Osteoblast (primary cell): ENCODE data around the gene PPP4R2. TPM values are rescaled to one million over a fixed set of nuclear protein-coding genes. Genes with fewer than 3 reads are reported as not detected.

Source experiments
- DNase-seq: peaks from one replicate; pipeline ENCODE4 v3.0.0; 2011; ENCODE audit warnings: low spot score, mixed read lengths; ENCODE audit not compliant: insufficient read length; ENCODE audit errors: missing footprints
- H2AFZ ChIP-seq: 2 replicates; pipeline ENCODE4 v1.6.0; 2011; ENCODE audit warnings: mild to moderate bottlenecking, low read length
- H3K27ac ChIP-seq: 2 replicates; pipeline ENCODE4 v1.5.1; 2011; ENCODE audit warnings: mild to moderate bottlenecking, low read depth, low read length, moderate library complexity
- H3K27me3 ChIP-seq: 2 replicates; pipeline ENCODE4 v1.6.0; 2012; ENCODE audit warnings: mild to moderate bottlenecking, control low read depth, inconsistent platforms, low read length, moderate library complexity; ENCODE audit not compliant: insufficient read depth
- H3K36me3 ChIP-seq: 2 replicates; pipeline ENCODE4 v1.5.1; 2011; ENCODE audit warnings: mild to moderate bottlenecking, low read length, control low read depth, moderate library complexity; ENCODE audit not compliant: insufficient read depth
- H3K4me1 ChIP-seq: 2 replicates; pipeline ENCODE4 v1.5.1; 2011; ENCODE audit warnings: mild to moderate bottlenecking, low read length, control low read depth, moderate library complexity; ENCODE audit not compliant: insufficient read depth
- H3K4me2 ChIP-seq: 2 replicates; pipeline ENCODE4 v1.6.0; 2011; ENCODE audit warnings: mild to moderate bottlenecking, low read length; ENCODE audit not compliant: insufficient read depth
- H3K4me3 ChIP-seq: fragments of 200-600 bp; sonication (generic); 3 replicates; pipeline ENCODE4 v1.5.1; 2012; ENCODE audit warnings: mild to moderate bottlenecking, low read length, inconsistent platforms; ENCODE audit not compliant: insufficient read depth
- H3K79me2 ChIP-seq: 2 replicates; pipeline ENCODE4 v1.6.0; 2012; ENCODE audit warnings: mild to moderate bottlenecking, low read length, control low read depth, inconsistent platforms; ENCODE audit not compliant: insufficient read depth
- H3K9me3 ChIP-seq: 2 replicates; pipeline ENCODE4 v1.5.1; 2011; ENCODE audit warnings: low read depth, low read length, control low read depth
- H4K20me1 ChIP-seq: 2 replicates; pipeline ENCODE4 v1.6.0; 2012; ENCODE audit warnings: mild to moderate bottlenecking, low read length, control low read depth; ENCODE audit not compliant: insufficient read depth
- total RNA-seq: library from RNA; depleted of rRNA; stranded (reverse); fragments of >200 nt; gene quantifications from 2 replicates; pipeline ENCODE4 v1.2.3, GENCODE V29; 2012
- TF ChIP-seq, protein P1 (sequence below): IDR thresholded peaks from 2 replicates; pipeline ENCODE4 v1.5.1; 2011; ENCODE audit warnings: mild to moderate bottlenecking, low read depth, low read length, moderate library complexity; ENCODE audit errors: extremely low read depth

Gene PPP4R2
- total RNA-seq, 1 donor: 84.3 TPM

DNA sequence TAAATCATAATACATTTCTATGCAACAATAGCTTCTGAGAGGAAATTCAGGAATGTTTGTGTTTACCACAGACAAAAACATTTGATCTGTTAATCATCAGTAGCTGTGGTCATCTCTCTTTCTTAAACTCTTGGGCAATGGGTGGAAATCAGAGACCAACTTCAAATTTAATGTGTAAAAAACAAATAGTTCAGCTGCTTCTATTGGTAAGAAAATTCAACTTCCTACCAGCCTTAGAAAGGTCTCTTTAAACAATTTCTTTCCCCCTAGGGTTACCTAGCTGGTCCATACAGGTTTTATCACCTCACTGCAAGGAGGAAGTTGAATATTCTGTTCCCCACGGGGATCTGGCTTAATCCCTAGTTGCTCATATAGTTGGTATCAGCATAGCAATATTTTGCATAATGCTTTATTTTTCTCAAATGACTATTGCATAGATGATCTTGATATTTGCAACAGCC lies 20.3 kb upstream of the PPP4R2 start:
- peaks cover 1% of the 10 kb centered on the region for H3K36me3 ChIP-seq
- H3K4me1 ChIP-seq: peaks cover 3% of the 10 kb centered on the region
- no peak overlapping the region for H2AFZ ChIP-seq
- H3K4me2 ChIP-seq: no peak overlapping the region
- H3K79me2 ChIP-seq: no peaks in the 10 kb centered on the region
- no peaks in the 10 kb centered on the region for H3K27me3 ChIP-seq
- TF ChIP-seq, protein P1, sequence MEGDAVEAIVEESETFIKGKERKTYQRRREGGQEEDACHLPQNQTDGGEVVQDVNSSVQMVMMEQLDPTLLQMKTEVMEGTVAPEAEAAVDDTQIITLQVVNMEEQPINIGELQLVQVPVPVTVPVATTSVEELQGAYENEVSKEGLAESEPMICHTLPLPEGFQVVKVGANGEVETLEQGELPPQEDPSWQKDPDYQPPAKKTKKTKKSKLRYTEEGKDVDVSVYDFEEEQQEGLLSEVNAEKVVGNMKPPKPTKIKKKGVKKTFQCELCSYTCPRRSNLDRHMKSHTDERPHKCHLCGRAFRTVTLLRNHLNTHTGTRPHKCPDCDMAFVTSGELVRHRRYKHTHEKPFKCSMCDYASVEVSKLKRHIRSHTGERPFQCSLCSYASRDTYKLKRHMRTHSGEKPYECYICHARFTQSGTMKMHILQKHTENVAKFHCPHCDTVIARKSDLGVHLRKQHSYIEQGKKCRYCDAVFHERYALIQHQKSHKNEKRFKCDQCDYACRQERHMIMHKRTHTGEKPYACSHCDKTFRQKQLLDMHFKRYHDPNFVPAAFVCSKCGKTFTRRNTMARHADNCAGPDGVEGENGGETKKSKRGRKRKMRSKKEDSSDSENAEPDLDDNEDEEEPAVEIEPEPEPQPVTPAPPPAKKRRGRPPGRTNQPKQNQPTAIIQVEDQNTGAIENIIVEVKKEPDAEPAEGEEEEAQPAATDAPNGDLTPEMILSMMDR: no peak
- no peaks in the 10 kb centered on the region for H3K9me3 ChIP-seq
- H4K20me1 ChIP-seq: no peaks in the 10 kb centered on the region
- no peak overlapping the region for H3K4me3 ChIP-seq
- DNase-seq: peak; percentile 19
- H3K27ac ChIP-seq: peak overlapping the region; percentile 24

DNA sequence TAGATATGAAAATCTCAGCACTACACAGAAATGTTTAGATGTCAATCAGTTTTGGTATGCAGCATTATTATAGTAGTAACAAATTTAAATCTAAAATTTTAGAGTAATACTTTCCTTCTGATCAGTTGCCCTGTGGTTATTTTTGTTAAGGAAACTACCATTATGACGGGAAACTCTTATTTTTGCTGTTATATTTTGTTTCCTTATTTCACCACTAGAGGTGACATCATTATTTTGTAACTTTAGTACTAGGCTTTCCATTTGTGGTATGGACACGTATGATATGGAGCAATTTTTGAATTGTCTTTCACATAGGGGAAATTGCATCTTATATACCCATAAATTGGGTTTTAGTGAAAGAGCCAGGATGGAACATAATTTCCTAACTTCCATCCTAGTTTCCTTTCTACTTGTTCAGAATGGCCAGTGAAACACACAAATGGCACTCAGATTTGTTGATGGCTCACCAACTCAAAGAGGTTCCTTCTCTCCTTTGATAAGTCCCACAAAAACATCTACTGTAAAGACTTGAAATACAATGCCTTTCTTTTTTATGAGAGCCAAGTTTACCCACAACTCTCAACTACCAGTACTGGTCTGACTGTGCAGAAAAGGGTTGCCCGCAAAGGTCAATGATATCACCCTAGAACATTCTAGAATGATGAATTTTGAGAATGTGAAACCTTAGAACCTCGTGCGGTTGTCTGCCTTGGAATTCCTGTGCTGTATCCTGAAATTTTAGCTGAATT lies 19.4 kb upstream of the PPP4R2 start:
- Histone ChIP-seq H4K20me1 (no peaks in the 10 kb centered on the region), H3K27ac (peak overlapping the region; percentile 38), H3K4me2 (no peak overlapping the region), H3K36me3 (no peaks in the 10 kb centered on the region), H3K79me2 (no peaks in the 10 kb centered on the region), H3K4me1 (peaks cover 3% of the 10 kb centered on the region), H2AFZ (no peak overlapping the region), H3K27me3 (no peaks in the 10 kb centered on the region), H3K4me3 (no peak overlapping the region), H3K9me3 (no peaks in the 10 kb centered on the region)
- TF ChIP-seq, protein P1: no peak
- peak; percentile 4 for DNase-seq

DNA sequence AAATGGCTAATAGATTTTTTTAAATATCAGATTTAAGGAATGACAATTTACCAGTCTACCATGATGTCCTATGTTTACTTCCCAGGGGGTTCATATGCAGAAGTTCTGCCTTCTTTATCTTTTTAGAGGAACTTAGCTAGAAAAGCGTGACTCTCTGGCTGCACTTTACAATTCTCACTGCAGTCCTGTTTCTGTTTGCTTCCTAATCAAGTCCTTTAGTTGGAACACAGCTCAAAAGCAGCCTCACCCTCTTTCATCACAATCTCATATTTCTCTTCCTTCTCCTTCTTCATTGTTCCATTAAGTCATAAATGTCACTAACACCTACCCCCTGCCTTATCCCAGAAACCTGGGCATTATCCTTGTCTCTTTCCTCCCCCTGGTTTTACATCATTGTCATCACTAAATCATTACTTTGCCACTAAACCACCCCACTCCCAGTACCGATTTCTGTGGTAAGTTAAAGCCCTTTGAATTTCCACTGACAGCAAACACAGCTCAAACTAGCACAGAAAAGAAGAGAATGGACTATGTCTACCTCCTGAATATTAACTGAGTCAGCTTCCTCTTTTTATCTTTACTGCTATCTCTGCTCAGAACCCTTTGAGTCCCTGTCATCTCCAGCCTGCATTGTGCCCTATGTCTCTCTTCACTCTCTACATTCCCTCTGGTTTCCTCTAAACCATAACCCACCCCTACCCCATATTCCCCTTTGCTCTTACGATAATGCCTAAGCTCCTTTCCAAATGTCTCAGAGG lies 13.8 kb upstream of the PPP4R2 start:
- Histone ChIP-seq H4K20me1 (no peaks in the 10 kb centered on the region), H3K4me2 (no peak overlapping the region), H3K36me3 (no peaks in the 10 kb centered on the region), H3K27me3 (no peaks in the 10 kb centered on the region), H3K27ac (no peak overlapping the region), H3K79me2 (no peaks in the 10 kb centered on the region), H3K4me3 (no peak overlapping the region), H2AFZ (no peak overlapping the region), H3K9me3 (peaks cover 6% of the 10 kb centered on the region), H3K4me1 (no peaks in the 10 kb centered on the region)
- DNase-seq: peak; percentile 8
- TF ChIP-seq, protein P1: no peak

DNA sequence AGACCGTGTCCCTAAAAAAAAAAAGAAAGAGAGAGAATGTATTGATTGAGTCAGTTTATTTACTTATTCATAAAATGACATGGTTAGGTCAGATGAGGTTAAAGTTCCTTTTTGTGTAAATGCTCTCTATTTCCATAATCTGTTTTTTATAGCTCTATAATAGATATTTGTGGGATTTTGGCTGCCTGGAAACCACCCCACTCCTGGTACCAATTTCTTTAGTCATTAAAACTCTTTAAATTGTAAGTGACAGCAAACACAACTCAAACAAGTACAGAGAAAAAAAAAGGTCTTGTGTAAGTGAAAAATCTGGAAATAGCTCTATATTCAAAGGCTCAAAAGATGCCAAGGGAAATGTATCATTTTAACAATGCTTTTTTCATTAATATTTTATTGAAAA lies 11.0 kb upstream of the PPP4R2 start:
- H3K27me3 ChIP-seq: no peaks in the 10 kb centered on the region
- H3K4me2 ChIP-seq: no peak overlapping the region
- no peaks in the 10 kb centered on the region for H4K20me1 ChIP-seq
- TF ChIP-seq, protein P1: no peak
- H3K4me1 ChIP-seq: no peaks in the 10 kb centered on the region
- DNase-seq: no peak
- no peak overlapping the region for H3K4me3 ChIP-seq
- H2AFZ ChIP-seq: no peak overlapping the region
- H3K36me3 ChIP-seq: no peaks in the 10 kb centered on the region
- H3K79me2 ChIP-seq: no peaks in the 10 kb centered on the region
- peaks cover 6% of the 10 kb centered on the region for H3K9me3 ChIP-seq
- no peak overlapping the region for H3K27ac ChIP-seq
